ENCODE results near the gene NGEF. TPM values are rescaled to one million over a fixed set of nuclear protein-coding genes. Genes with fewer than 3 reads are reported as not detected.

Gene NGEF
- polyA plus RNA-seq, 3 donors: 2.1 to 3.5 (median 2.4) TPM

- DNase-seq (ENCODE audit: extremely low read depth in 1 of 11, low read depth in 9 of 11, low spot score in 4 of 11): no peak
These were observed 177.3 kb downstream of the NGEF start for GRCh38 chr2:232835687-232836208.

GRCh38 chr2:232833830-232834229, 179.2 kb downstream of the NGEF start:
- DNase-seq (ENCODE audit: extremely low read depth in 1 of 11, low read depth in 9 of 11, low spot score in 4 of 11): no peak

- DNase-seq (ENCODE audit: extremely low read depth in 1 of 11, low read depth in 9 of 11, low spot score in 4 of 11): no peak
These were observed 181.6 kb downstream of the NGEF start for GRCh38 chr2:232831496-232831895.

- no peak for DNase-seq (ENCODE audit: extremely low read depth in 1 of 11, low read depth in 9 of 11, low spot score in 4 of 11)
These were observed 183.1 kb downstream of the NGEF start for GRCh38 chr2:232829988-232830387.

Other genes starting within 250 kb of the NGEF start
- 1 to 10 TPM; 2.1 to 2.8 (median 2.7) TPM for gene KCNJ13, start 236.7 kb downstream of the NGEF start, polyA plus RNA-seq (ENCODE audit: insufficient read length in 3 of 3)
- 1 to 10 TPM; 1.3 to 3.4 (median 2.8) TPM for gene SNORC, start 143.0 kb downstream of the NGEF start, polyA plus RNA-seq (ENCODE audit: insufficient read length in 3 of 3)
- gene NEU2, start 19.4 kb upstream of the NGEF start, polyA plus RNA-seq (ENCODE audit: insufficient read length in 3 of 3): not detected
- gene INPP5D, start 47.1 kb upstream of the NGEF start, polyA plus RNA-seq (ENCODE audit: insufficient read length in 3 of 3): 10 to 100 TPM in 1 of 3 donors, 1 to 10 TPM in 2; 6.1 to 10.8 (median 6.9) TPM
- gene ATG16L1, start 238.4 kb upstream of the NGEF start, polyA plus RNA-seq (ENCODE audit: insufficient read length in 3 of 3): 10 to 100 TPM; 21.8 to 23.4 (median 22.9) TPM